Glutamatergic neuron (in vitro differentiated cells): ENCODE data around the gene BOD1L2. TPM values are rescaled to one million over a fixed set of nuclear protein-coding genes. Genes with fewer than 3 reads are reported as not detected.

Source experiments
- DNase-seq: peaks from one replicate; pipeline ENCODE4 v3.0.0; 2022
- H3K27ac Mint-ChIP-seq: one replicate; pipeline ENCODE4 v1.8.0; 2020; ENCODE audit warnings: mild to moderate bottlenecking, mixed read lengths, inconsistent platforms; ENCODE audit not compliant: unreplicated experiment
- H3K27me3 Mint-ChIP-seq: one replicate; pipeline ENCODE4 v1.8.0; 2020; ENCODE audit warnings: mild to moderate bottlenecking, moderate library complexity, mixed read lengths, inconsistent platforms; ENCODE audit not compliant: unreplicated experiment
- H3K36me3 Mint-ChIP-seq: one replicate; pipeline ENCODE4 v1.8.0; 2020; ENCODE audit warnings: mild to moderate bottlenecking, mixed read lengths, inconsistent platforms; ENCODE audit not compliant: unreplicated experiment
- H3K4me1 Mint-ChIP-seq: one replicate; pipeline ENCODE4 v1.8.0; 2020; ENCODE audit warnings: mild to moderate bottlenecking, low read depth, mixed read lengths, inconsistent platforms; ENCODE audit not compliant: unreplicated experiment
- H3K4me3 Mint-ChIP-seq: one replicate; pipeline ENCODE4 v1.8.0; 2020; ENCODE audit warnings: mild to moderate bottlenecking, mixed read lengths, inconsistent platforms; ENCODE audit not compliant: unreplicated experiment
- H3K9me3 Mint-ChIP-seq: one replicate; pipeline ENCODE4 v1.8.0; 2020; ENCODE audit warnings: mild to moderate bottlenecking, moderate library complexity, mixed read lengths, inconsistent platforms; ENCODE audit not compliant: unreplicated experiment
- total RNA-seq: library from RNA; stranded (reverse); fragmentation: NEBNext Ultra II Directional; extraction: Animal tissue kit (Norgen Biotek cat#: 25700); gene quantifications from one replicate; pipeline ENCODE4 v1.2.1, GENCODE V29; 2021; ENCODE audit not compliant: unreplicated experiment
- TF ChIP-seq, protein P1 (sequence below): fragments of 200-600 bp; sonication (generic); IDR thresholded peaks from one replicate; pipeline ENCODE4 v1.5.0; 2021; ENCODE audit not compliant: partially characterized antibody, unreplicated experiment

BOD1L2 gene
- total RNA-seq, 1 donor from 2014 or later, result not detected

DNA sequence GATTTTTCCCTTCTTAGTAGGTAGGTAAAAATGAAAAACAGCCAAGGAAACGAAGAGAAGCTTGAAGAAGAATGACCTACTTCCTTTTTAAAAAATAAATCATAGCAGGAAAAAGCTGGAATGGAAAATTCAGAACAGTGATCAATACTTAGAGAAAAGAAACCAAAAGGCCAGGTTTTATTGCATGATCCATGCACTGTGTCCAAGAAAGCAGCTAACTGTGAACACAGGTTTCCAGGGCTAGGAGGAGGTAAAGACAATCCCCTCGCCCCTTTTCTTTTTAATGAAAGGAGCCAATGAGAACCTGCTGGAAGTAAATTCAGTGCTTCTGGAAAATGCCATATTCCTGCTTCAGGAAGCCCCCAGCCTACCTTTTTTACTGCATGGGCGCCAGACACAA is 47.2 kb downstream of the BOD1L2 start:
- Mint-ChIP-seq H3K27me3 (peaks cover 3% of the 10 kb centered on the region), H3K27ac (no peak overlapping the region), H3K4me1 (peaks cover 5% of the 10 kb centered on the region), H3K4me3 (no peak overlapping the region), H3K36me3 (peaks cover 7% of the 10 kb centered on the region), H3K9me3 (peaks cover 4% of the 10 kb centered on the region)
- DNase-seq, result no peak
- TF ChIP-seq, protein P1, sequence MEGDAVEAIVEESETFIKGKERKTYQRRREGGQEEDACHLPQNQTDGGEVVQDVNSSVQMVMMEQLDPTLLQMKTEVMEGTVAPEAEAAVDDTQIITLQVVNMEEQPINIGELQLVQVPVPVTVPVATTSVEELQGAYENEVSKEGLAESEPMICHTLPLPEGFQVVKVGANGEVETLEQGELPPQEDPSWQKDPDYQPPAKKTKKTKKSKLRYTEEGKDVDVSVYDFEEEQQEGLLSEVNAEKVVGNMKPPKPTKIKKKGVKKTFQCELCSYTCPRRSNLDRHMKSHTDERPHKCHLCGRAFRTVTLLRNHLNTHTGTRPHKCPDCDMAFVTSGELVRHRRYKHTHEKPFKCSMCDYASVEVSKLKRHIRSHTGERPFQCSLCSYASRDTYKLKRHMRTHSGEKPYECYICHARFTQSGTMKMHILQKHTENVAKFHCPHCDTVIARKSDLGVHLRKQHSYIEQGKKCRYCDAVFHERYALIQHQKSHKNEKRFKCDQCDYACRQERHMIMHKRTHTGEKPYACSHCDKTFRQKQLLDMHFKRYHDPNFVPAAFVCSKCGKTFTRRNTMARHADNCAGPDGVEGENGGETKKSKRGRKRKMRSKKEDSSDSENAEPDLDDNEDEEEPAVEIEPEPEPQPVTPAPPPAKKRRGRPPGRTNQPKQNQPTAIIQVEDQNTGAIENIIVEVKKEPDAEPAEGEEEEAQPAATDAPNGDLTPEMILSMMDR, result no peak

DNA sequence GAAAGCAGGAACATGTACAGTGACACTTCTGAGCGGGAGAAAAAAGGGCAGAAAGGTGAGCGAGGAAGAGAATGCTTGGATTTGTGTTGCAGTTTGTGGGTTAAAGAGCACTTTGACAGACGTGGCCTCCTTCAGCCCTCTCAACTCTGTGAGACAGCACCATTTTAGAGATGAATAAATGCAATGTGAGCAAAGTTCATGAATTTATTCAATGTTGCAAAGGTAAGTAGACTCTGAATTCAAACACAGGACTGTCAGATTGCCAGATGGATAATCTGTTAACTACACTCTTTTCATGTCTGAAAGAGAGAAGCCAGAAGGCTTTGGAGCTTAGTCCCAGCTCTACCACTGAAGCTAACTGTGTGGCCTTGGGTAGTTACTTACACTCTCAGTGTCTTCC is 47.7 kb downstream of the BOD1L2 start:
- Mint-ChIP-seq H3K4me3 (no peak overlapping the region), H3K27me3 (peaks cover 3% of the 10 kb centered on the region), H3K9me3 (peaks cover 4% of the 10 kb centered on the region), H3K36me3 (peaks cover 7% of the 10 kb centered on the region), H3K4me1 (peaks cover 4% of the 10 kb centered on the region), H3K27ac (no peak overlapping the region)
- TF ChIP-seq, protein P1, result no peak
- DNase-seq, result no peak

DNA sequence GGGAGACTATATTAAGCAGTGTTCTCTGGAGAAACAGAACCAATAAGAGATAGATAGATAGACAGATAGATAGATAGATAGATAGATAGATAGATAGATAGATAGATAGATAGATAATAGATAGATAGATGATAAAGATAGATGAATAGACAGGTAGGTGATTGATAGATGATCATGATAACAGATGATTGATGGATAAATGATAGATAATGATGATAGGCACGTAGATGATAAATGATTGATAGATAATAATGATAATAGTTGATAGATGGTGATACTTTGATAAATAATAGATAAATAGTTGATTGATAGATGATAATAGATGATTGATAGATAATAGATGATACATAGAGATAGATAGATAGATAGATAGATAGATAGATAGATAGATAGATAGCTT is 48.5 kb downstream of the BOD1L2 start:
- DNase-seq, result no peak
- TF ChIP-seq, protein P1, result no peak
- Mint-ChIP-seq H3K9me3 (peaks cover 4% of the 10 kb centered on the region), H3K36me3 (peaks cover 7% of the 10 kb centered on the region), H3K4me3 (no peak overlapping the region), H3K27me3 (peaks cover 3% of the 10 kb centered on the region), H3K4me1 (peaks cover 4% of the 10 kb centered on the region), H3K27ac (no peak overlapping the region)

DNA sequence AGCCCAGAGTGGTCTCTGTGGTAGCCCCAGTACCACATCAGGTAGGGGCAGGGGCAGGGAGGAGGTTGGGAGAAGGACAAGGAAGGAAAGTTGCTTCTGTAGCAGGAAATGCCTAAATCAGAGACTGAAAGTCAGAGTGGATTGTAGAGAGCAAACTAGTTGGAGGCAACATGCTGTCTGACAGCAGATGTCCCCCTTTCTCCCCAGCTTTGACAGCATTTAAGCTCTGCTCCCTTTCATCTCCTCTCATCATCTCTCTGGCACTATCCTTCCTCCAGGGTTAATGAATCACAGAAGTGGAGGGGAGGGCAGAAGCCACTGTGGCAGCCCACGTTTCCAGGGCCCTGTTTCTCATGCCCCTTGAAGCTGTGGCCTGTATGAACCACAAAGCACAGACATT is 50.4 kb downstream of the BOD1L2 start:
- TF ChIP-seq, protein P1, result no peak
- peaks cover 3% of the 10 kb centered on the region for H3K27me3 Mint-ChIP-seq
- H3K4me3 Mint-ChIP-seq, result no peak overlapping the region
- H3K27ac Mint-ChIP-seq, result no peak overlapping the region
- peaks cover 4% of the 10 kb centered on the region for H3K4me1 Mint-ChIP-seq
- no peak for DNase-seq
- peaks cover 4% of the 10 kb centered on the region for H3K9me3 Mint-ChIP-seq
- peaks cover 7% of the 10 kb centered on the region for H3K36me3 Mint-ChIP-seq

DNA sequence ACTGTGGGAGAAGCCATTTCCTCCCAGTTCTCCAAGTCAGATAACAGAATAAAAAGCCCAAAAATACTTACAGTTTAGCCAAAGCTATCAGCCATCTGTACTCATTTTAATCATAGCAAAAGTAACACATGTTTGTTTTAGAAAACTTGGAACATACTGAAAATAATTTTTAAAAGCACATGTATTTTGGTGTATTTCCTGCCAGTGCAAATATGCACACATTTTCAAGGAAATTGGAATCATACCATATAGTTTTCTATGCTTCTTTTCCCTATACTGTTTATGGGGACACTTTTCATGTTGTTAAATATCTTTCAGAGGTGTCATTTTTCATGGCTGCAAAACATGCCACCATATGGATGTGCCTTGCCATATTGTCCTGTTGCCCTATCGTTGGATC is 51.2 kb downstream of the BOD1L2 start:
- TF ChIP-seq, protein P1, result no peak
- H3K36me3 Mint-ChIP-seq, result peaks cover 7% of the 10 kb centered on the region
- H3K27me3 Mint-ChIP-seq, result peaks cover 3% of the 10 kb centered on the region
- peaks cover 4% of the 10 kb centered on the region for H3K9me3 Mint-ChIP-seq
- peak overlapping the region; percentile 26 for H3K27ac Mint-ChIP-seq
- no peak overlapping the region for H3K4me3 Mint-ChIP-seq
- DNase-seq, result no peak
- H3K4me1 Mint-ChIP-seq, result peaks cover 4% of the 10 kb centered on the region

Other genes with a start within 250 kb of the BOD1L2 start
- 17.7 TPM for gene ST8SIA3, start 205.5 kb downstream of the BOD1L2 start, total RNA-seq